Nephron (organoid): ENCODE measurements around the gene PRKCA.
A peak's percentile ranks its signal among the peaks of the same experiment; 100 is the strongest.

Experiments used
- H3K27ac Mint-ChIP-seq, 3 experiments: 2 replicates each; pipeline ENCODE4 v1.8.0; 2020; ENCODE audit warnings: mixed read lengths in 3 of 3, mild to moderate bottlenecking in 2 of 3, moderate library complexity in 1 of 3
- H3K27me3 Mint-ChIP-seq: 2 replicates; pipeline ENCODE4 v1.8.0; 2021; ENCODE audit warnings: low read depth, mild to moderate bottlenecking, moderate library complexity, mixed read lengths
- H3K36me3 Mint-ChIP-seq: 2 replicates; pipeline ENCODE4 v1.8.0; 2020; ENCODE audit warnings: low read depth, mixed read lengths
- H3K4me1 Mint-ChIP-seq: 2 replicates; pipeline ENCODE4 v1.8.0; 2020; ENCODE audit warnings: mixed read lengths
- H3K4me3 Mint-ChIP-seq, 3 experiments: 2 replicates each; pipeline ENCODE4 v1.8.0; 2020; ENCODE audit warnings: mild to moderate bottlenecking in 3 of 3, mixed read lengths in 3 of 3, moderate library complexity in 2 of 3
- H3K9me3 Mint-ChIP-seq: 2 replicates; pipeline ENCODE4 v1.8.0; 2020; ENCODE audit warnings: mixed read lengths
- TF ChIP-seq, protein P1 (sequence below), 3 experiments: fragments of 200-600 bp; sonication (generic); IDR thresholded peaks; one replicate each; pipeline ENCODE4 v1.5.0; 2021; ENCODE audit warnings: antibody characterized with exemption in 3 of 3; ENCODE audit not compliant: unreplicated experiment in 3 of 3

PRKCA gene

DNA sequence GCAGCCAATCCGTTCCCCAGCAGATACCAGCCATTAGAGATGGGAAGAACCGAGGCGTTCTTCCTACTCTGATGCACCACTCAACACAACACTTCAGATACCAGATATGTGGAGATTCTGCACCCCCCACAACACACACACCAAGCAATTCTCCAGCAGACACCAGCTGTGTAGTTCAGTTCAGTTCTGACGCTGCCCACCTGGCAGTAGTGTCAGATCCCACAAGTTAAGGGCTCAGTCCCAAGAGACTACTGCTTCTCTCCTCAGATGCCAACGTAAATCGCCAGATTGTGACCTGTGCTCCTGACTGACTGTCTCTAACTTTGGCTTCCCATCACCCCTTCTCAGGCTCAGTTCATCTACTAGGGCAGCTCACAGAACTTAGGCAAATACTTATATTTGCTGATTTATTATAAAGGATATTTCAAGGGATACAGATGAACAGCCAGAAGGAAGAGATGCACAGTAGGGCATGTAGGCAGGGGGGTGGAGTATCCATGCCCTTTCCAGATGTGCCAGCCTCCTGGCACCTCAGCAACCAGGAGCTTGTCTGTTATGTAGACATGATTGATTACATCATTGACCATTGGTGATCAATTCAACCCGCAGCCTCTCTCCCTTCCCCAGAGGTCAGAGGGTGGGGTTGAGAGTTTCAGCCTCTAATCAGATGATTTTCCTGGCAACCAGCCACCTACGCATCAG is 110.6 kb downstream of the PRKCA start:
- TF ChIP-seq, protein P1, sequence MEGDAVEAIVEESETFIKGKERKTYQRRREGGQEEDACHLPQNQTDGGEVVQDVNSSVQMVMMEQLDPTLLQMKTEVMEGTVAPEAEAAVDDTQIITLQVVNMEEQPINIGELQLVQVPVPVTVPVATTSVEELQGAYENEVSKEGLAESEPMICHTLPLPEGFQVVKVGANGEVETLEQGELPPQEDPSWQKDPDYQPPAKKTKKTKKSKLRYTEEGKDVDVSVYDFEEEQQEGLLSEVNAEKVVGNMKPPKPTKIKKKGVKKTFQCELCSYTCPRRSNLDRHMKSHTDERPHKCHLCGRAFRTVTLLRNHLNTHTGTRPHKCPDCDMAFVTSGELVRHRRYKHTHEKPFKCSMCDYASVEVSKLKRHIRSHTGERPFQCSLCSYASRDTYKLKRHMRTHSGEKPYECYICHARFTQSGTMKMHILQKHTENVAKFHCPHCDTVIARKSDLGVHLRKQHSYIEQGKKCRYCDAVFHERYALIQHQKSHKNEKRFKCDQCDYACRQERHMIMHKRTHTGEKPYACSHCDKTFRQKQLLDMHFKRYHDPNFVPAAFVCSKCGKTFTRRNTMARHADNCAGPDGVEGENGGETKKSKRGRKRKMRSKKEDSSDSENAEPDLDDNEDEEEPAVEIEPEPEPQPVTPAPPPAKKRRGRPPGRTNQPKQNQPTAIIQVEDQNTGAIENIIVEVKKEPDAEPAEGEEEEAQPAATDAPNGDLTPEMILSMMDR (IDR thresholded peaks at IDR 0.05; ENCODE audit: unreplicated experiment in 3 of 3): no peak
- Mint-ChIP-seq H3K4me1 (peaks cover 17% of the 10 kb centered on the region), H3K4me3 (no peak overlapping the region), H3K27me3 (peaks cover 5% of the 10 kb centered on the region), H3K27ac (peak overlapping the region in 2 of 3 experiments; percentile 3 to 74), H3K9me3 (no peaks in the 10 kb centered on the region), H3K36me3 (no peaks in the 10 kb centered on the region)

DNA sequence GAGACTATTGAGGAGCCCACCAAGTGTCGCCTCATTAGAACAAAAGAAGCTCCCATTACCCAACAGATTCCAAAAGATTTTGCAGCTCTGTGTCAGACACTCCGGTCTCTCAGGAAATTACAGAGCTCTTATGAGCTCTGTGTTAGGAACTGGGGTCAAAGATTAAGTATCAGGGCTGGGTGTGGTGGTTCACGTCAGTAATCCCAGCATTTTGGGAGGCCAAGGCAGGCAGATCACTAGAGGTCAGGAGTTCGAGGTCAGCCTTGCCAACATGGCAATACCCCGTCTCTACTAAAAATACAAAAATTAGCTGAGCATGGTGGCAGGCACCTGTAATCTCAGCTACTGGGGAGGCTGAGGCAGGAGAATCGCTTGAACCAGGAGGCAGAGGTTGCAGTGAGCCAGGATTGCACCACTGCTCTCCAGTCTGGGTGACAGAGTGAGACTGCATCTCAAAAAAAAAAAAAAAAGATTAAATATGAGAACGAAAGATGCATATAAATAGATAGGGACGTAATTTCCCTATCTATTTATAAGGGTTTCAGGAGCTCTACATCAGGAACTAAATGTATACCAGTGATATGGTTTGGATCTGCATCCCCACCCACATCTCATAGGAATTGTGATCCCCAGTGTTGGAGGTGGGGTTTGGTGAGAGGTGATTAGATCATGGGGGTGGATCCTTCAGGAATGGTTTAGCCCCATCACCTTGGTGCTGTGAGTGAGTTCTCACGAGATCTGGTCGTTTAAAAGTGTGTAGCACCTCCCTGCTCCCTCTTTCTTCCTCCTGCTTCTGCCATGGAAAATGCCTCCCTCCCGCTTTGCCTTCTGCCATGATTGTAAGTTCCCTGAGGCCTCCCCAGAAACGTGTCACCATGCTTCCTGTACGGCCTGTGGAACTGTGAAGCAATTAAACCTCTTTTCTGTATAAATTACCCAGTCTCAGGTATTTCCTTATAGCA is 111.4 kb downstream of the PRKCA start:
- Mint-ChIP-seq H3K4me3 (no peak overlapping the region), H3K27me3 (peaks cover 5% of the 10 kb centered on the region), H3K27ac (peak overlapping the region; percentile 58 to 74 (median 70)), H3K4me1 (peaks cover 17% of the 10 kb centered on the region), H3K9me3 (no peaks in the 10 kb centered on the region), H3K36me3 (no peaks in the 10 kb centered on the region)
- TF ChIP-seq, protein P1 (IDR thresholded peaks at IDR 0.05; ENCODE audit: unreplicated experiment in 3 of 3): no peak

DNA sequence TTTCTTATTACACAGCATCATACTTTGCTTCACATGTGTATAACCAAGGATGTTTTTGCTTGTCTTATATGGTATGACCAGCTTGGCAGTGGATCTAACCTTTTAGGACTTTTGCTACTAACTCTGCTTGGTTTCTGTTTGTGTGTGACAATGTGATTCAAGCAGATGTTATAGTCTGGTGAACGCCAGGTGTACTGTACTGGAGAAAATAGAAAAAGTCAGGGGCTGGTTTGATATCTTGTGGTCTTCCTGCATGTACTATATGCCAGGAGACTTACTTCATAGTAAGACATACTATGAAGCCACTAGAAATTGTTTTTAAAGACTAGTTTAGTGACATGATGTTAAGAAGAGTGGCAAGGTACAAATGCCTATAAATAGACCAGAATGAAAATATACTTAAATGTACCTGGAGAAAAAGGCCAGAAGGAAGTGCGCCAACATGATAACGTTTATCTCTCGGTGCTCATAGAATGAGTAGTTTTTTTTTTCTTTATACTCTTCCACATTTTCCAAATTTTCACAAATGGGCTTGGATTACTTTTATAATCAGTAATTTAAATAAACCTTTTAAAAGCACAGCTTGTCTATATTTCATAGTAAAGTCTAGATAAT is 112.3 kb downstream of the PRKCA start:
- Mint-ChIP-seq H3K36me3 (no peaks in the 10 kb centered on the region), H3K27me3 (peaks cover 5% of the 10 kb centered on the region), H3K27ac (peak overlapping the region; percentile 34 to 61 (median 58)), H3K9me3 (no peaks in the 10 kb centered on the region), H3K4me3 (no peak overlapping the region), H3K4me1 (peaks cover 17% of the 10 kb centered on the region)
- TF ChIP-seq, protein P1 (IDR thresholded peaks at IDR 0.05; ENCODE audit: unreplicated experiment in 3 of 3): no peak

DNA sequence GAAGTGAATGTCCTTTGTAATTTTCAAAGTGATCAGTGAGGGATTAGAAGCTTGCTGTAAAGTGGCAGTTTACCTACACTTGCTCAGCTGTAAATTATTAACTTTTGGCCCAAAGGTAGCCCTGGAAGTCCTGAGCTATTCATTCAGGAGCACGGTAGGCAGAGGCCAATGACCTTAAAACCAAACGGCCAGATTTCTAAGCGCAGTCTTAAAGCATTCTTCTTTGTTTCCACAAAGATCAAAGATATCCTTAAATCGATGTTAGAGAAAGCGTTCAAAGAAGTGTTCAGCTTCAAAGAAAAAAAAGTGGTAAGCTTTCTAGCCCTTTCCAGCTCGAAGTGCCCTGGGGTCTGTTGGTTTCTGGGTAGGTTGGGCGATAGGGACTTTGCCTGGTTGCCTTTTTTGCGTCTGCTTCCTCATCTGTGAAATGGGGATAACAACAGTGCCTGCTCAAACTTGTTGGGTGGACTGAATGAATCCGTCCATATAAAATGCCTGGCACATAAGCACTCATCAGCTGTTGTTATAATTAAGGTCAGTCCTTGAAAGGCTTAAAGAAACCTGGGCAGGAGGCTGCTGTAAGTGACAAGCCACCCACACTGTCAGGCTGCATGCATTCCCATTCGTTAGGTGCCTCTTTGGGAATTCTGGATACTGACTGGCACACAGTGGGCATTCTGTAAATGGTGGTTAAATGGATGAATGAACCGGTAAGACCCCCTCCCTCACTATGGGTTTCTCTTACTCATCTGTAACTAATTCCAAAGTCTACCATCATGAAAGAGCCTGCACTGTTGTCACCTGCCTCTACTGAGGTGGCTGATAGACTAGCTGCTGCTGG is 113.2 kb downstream of the PRKCA start:
- TF ChIP-seq, protein P1 (IDR thresholded peaks at IDR 0.05; ENCODE audit: unreplicated experiment in 3 of 3): no peak
- H3K9me3 Mint-ChIP-seq: no peaks in the 10 kb centered on the region
- no peaks in the 10 kb centered on the region for H3K36me3 Mint-ChIP-seq
- peak overlapping the region; percentile 58 to 77 (median 61) for H3K27ac Mint-ChIP-seq
- H3K4me1 Mint-ChIP-seq: peaks cover 17% of the 10 kb centered on the region
- H3K4me3 Mint-ChIP-seq: peak overlapping the region in 1 of 3 experiments; percentile 19
- peaks cover 5% of the 10 kb centered on the region for H3K27me3 Mint-ChIP-seq

DNA sequence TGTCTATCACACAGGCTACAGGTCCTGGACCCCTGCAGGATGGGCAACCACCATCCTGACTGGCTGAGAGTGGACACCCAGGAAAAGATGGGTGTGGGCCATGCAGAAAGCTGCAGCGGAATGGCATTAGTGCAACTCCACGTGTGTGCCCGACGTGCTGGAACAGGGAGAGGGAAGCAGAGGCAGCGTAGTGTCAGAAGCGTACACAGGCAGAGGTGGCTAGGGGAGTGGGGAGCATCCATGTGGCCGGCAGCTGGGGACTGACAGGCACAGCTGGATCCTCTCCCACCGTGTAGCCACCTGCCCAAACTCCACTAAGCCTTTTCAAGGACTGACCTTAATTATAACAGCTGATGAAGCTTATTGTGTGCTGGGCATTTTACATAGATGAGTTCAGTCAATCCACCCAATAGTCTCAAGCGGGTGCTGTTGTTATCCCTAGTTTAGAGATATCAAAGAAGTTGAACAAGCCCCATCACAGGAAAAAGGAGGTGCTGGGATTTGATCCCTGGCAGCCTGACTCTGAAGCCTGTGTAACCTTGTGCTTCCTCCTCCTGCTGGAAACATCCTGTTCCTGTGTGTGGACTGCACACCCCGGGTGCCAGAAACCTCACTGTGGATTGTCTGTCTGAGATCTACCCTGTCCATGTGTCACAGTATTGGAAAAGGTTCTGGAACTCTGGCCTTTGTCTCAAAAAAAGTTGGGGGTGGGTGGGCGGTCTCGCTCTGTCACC is 114.0 kb downstream of the PRKCA start:
- Mint-ChIP-seq H3K4me3 (no peak overlapping the region), H3K27me3 (peaks cover 5% of the 10 kb centered on the region), H3K36me3 (no peaks in the 10 kb centered on the region), H3K9me3 (no peaks in the 10 kb centered on the region), H3K4me1 (peaks cover 17% of the 10 kb centered on the region), H3K27ac (peak overlapping the region; percentile 33 to 61 (median 58))
- TF ChIP-seq, protein P1 (IDR thresholded peaks at IDR 0.05; ENCODE audit: unreplicated experiment in 3 of 3): no peak
